Testis (tissue), 5 donors: ENCODE measurements around the gene ZNF8. TPM values are rescaled to one million over a fixed set of nuclear protein-coding genes. Genes with fewer than 3 reads are reported as not detected.
A peak's percentile ranks its signal among the peaks of the same experiment; 100 is the strongest.

Experiments
- DNase-seq: peaks from one replicate; pipeline ENCODE4 v3.0.0-alpha.2; 2019
- H3K27ac ChIP-seq, 2 donors: fragments of 200-600 bp; sonication (generic); one replicate each; pipeline ENCODE4 v1.5.1; 2019
- H3K27me3 ChIP-seq: fragments of 200-600 bp; sonication (generic); one replicate; pipeline ENCODE4 v1.5.1; 2019
- H3K36me3 ChIP-seq: fragments of 200-600 bp; sonication (generic); one replicate; pipeline ENCODE4 v1.5.1; 2017; ENCODE audit warnings: low read depth; ENCODE audit errors: missing control alignments
- H3K4me1 ChIP-seq: fragments of 200-600 bp; sonication (generic); one replicate; pipeline ENCODE4 v1.5.1; 2019
- H3K4me3 ChIP-seq, 2 donors: fragments of 200-600 bp; sonication (generic); one replicate each; pipeline ENCODE4 v1.5.1; 2017 to 2019
- H3K9me3 ChIP-seq: fragments of 200-600 bp; sonication (generic); one replicate; pipeline ENCODE4 v1.5.1; 2017
- CTCF ChIP-seq, 3 experiments: fragments of 450-650 bp in 2 of 3; fragments of 200-600 bp in 1 of 3; sonication (generic) in 1 of 3; IDR thresholded peaks; one replicate each; pipeline ENCODE4 v1.5.1; 2016 to 2019; ENCODE audit warnings: antibody characterized with exemption in 3 of 3, mild to moderate bottlenecking in 2 of 3, moderate library complexity in 1 of 3
- POLR2A ChIP-seq: fragments of 450-650 bp; IDR thresholded peaks from one replicate; pipeline ENCODE4 v1.6.1; 2017; ENCODE audit warnings: antibody characterized with exemption, mild to moderate bottlenecking, moderate library complexity
- WGBS, 2 donors: methylation state at CpG; one replicate each; pipeline ENCODE4 v1.1.5; 2018; 5-methylcytosine and 5-hydroxymethylcytosine counted together
- intact Hi-C: fragments of 100-400 bp; cut with DNase I; formaldehyde crosslinking; loops from one replicate; pipeline ENCODE4 v1.15.1; 2023; ENCODE audit warnings: low total_unique reads
- long read RNA-seq, 2 donors: transcript quantifications; one replicate each; lab custom pipeline, GENCODE V29; 2026
- polyA plus RNA-seq: library from polyadenylated mRNA; stranded (reverse); fragments of 350-450 nt; fragmentation: Illumina TruSeq; extraction: RNeasy Lipid Tissue Mini Kit (QIAGEN cat#74804); gene quantifications from one replicate; pipeline ENCODE4 v1.2.3, GENCODE V29; 2014; ENCODE audit warnings: low read depth, low replicate concordance; ENCODE audit not compliant: insufficient read depth
- total RNA-seq, 2 donors: library from RNA; depleted of rRNA; stranded (reverse); fragments of >200 nt; gene quantifications; one replicate each; pipeline ENCODE4 v1.2.3, GENCODE V29; 2016

The ZNF8 gene
- total RNA-seq (10 to 100 TPM in 1 of 2 donors, 1 to 10 TPM in 1; 9.6 to 10.4 TPM), polyA plus RNA-seq (2.6 TPM)
- long read RNA-seq, donor 1, full-length matches to known transcripts = 2 of 2 reads
- long read RNA-seq, donor 1, partial matches to known transcripts = 0 of 2 reads
- long read RNA-seq, donor 1, other reads (novel, unspliced or antisense) = 0 of 2 reads
- long read RNA-seq, donor 2 = 0 reads

- peaks cover 10% of the 10 kb centered on the region for H3K4me1 ChIP-seq
- TF ChIP-seq CTCF (IDR thresholded peaks at IDR 0.05) = no peak
- H3K27ac ChIP-seq = peak within 1 kb of the TSS; percentile 83 to 91
- WGBS, 2 donors = 0% methylated on average over 21 to 42 of the region's 42 CpGs
- peak; percentile 98 for DNase-seq
- intact Hi-C loops = no loop called here
- no peaks in the 10 kb centered on the region for H3K27me3 ChIP-seq
- H3K4me3 ChIP-seq = peak within 1 kb of the TSS; percentile 92 to 98
- H3K36me3 ChIP-seq = no peaks in the 10 kb centered on the region
- H3K9me3 ChIP-seq = no peaks in the 10 kb centered on the region
Observed at GRCh38 chr19:58278541-58279041, at the start of gene ZNF8. Gene ZNF8, plus strand, starts transcription at chr19:58278955. Its CDS starts 127 bp downstream, at chr19:58279082.

- H3K27ac ChIP-seq = peak overlapping the region in 1 of 2 donors; percentile 60
- intact Hi-C loops = no loop called here
- 11 to 15% methylated on average over 2 to 13 of the region's 13 CpGs for WGBS, 2 donors
- H3K27me3 ChIP-seq = no peaks in the 10 kb centered on the region
- no peaks in the 10 kb centered on the region for H3K36me3 ChIP-seq
- peak; percentile 34 for DNase-seq
- TF ChIP-seq CTCF (IDR thresholded peaks at IDR 0.05) = peak in 1 of 3 experiments; percentile 22
- no peak for TF ChIP-seq POLR2A
- peak overlapping the region; percentile 64 to 81 for H3K4me3 ChIP-seq
- H3K4me1 ChIP-seq = peaks cover 9% of the 10 kb centered on the region
- H3K9me3 ChIP-seq = no peaks in the 10 kb centered on the region
Observed at GRCh38 chr19:58229255-58229639, 49.5 kb upstream of the ZNF8 start.

GRCh38 chr19:58237324-58237723 is 41.4 kb upstream of the ZNF8 start:
- intact Hi-C loops = loop anchor here (5.0 kb wide), 1 partner anchor 1525 kb away; no protein-coding TSS in a partner anchor
- H3K36me3 ChIP-seq = peaks cover 4% of the 10 kb centered on the region

GRCh38 chr19:58243351-58243750 is 35.4 kb upstream of the ZNF8 start:
- H3K36me3 ChIP-seq = no peaks in the 10 kb centered on the region
- TF ChIP-seq CTCF (IDR thresholded peaks at IDR 0.05) (no peak), POLR2A (no peak)
- H3K4me1 ChIP-seq = no peaks in the 10 kb centered on the region
- H3K4me3 ChIP-seq = no peak overlapping the region
- H3K9me3 ChIP-seq = no peaks in the 10 kb centered on the region
- intact Hi-C loops = no loop called here
- no peak overlapping the region for H3K27ac ChIP-seq
- H3K27me3 ChIP-seq = no peaks in the 10 kb centered on the region
- WGBS, 2 donors = 91 to 96% methylated on average over 6 of the region's 6 CpGs
- DNase-seq = no peak

More at GRCh38 chr19:58237324-58237723, 41.4 kb upstream of the ZNF8 start:
- H3K4me3 ChIP-seq = no peak overlapping the region
- 97 to 98% methylated on average over 7 to 10 of the region's 10 CpGs for WGBS, 2 donors
- TF ChIP-seq CTCF (IDR thresholded peaks at IDR 0.05) (no peak), POLR2A (no peak)
- no peak overlapping the region for H3K27ac ChIP-seq
- no peak for DNase-seq
- no peaks in the 10 kb centered on the region for H3K4me1 ChIP-seq
- no peaks in the 10 kb centered on the region for H3K9me3 ChIP-seq
- no peaks in the 10 kb centered on the region for H3K27me3 ChIP-seq

GRCh38 chr19:58248886-58249285 is 29.9 kb upstream of the ZNF8 start:
- Histone ChIP-seq H3K9me3 (no peaks in the 10 kb centered on the region), H3K4me3 (no peak overlapping the region), H3K27me3 (no peaks in the 10 kb centered on the region), H3K36me3 (no peaks in the 10 kb centered on the region), H3K27ac (no peak overlapping the region), H3K4me1 (no peaks in the 10 kb centered on the region)
- no peak for DNase-seq
- 96 to 98% methylated on average over 3 of the region's 3 CpGs for WGBS, 2 donors
- no peak for TF ChIP-seq CTCF (IDR thresholded peaks at IDR 0.05)
- TF ChIP-seq POLR2A = no peak
- intact Hi-C loops = no loop called here
